ENCODE measurements around the gene NEUROG2.
"Not testable (repeated sequence)": the region's sequence is repeated elsewhere in the genome, so short reads cannot be mapped to it uniquely, and the experiment has no call there.

NEUROG2 gene

DNA sequence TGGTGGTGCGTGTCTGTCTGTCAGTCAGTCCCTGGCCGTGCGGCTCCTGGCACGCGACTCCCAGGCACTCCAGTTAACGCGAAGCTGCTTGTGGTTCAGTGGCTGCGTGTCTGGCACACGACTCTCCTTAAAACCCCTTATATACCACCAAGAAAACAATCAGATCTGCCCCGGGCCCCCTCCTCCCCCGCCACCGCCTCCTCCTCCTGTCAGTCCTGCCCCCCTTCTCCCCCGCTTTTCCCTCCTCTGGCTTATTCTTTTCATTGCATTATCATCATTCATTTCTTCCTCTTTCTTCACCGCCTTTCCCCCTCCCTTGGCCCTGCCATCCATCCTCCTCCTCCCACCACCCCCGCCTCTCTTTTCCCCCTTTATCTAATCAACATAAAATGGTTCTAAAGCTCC, at the start of gene NEUROG2:
NEUROG2 (minus strand) TSS at position 115 of the 405 bp plus-strand sequence. CDS start 705 bp downstream, outside the sequence.
- DNase-seq (ENCODE audit: low read depth in 2 of 3, low spot score in 2 of 3), result no peak

DNA sequence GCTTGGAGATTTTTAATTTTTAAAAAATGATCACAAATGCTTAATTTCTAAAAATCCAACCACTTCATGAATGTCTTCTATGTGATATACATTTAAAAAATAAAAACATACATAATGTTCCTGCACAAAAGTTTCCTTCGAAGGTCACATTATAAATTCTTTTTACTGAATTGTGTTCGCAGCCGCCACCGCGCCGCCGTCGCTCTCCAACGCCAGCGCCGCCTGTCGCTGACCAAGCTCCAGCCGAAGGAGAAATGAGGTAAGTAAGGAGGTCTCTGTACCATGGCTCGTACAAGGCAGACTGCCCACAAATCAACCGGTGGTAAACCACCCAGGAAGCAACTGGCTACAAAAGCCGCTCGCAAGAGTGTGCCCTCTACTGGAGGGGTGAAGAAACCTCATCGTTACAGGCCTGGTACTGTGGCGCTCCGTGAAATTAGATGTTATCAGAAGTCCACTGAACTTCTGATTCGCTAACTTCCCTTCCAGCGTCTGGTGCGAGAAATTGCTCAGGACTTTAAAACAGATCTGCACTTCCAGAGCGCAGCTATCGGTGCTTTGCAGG, 48.8 kb upstream of the NEUROG2 start:
- DNase-seq (ENCODE audit: low read depth in 2 of 3, low spot score in 2 of 3), result no peak

DNA sequence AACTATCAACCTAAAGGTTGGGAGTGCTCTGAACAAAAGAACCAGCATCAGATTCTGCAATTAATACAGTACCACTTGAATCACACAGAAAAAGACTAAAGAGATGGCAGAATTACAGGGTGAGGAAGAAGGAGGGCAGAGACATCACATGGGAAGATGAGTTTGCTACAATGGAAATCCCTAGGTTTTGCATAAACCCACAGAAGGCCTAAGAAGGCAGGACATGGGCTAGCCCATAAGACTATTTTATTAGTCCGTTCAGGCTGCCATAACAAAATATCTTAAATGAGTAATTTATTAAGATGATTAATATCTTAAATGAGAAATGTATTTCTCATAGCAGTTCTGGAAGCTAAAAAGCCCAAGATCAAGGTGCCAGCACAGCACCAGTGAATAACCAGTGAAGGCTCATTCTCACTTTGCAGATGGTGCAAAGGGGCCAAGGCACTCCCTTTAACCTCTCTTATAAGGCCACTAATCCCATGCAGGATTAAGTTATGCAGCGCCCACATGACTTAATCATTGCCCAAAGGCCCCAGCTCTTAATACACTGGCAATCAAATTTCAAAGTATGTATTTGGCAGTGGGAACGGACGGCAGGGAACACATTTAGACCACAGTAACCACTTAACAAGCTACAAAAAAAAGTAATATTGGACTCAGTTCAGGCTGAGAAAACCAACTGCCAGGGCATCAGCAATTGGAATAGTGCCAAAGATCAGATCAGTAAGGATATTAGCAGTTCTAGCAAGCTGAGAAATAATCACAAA, 47.6 kb upstream of the NEUROG2 start:
- no peak for DNase-seq (ENCODE audit: low read depth in 2 of 3, low spot score in 2 of 3)

DNA sequence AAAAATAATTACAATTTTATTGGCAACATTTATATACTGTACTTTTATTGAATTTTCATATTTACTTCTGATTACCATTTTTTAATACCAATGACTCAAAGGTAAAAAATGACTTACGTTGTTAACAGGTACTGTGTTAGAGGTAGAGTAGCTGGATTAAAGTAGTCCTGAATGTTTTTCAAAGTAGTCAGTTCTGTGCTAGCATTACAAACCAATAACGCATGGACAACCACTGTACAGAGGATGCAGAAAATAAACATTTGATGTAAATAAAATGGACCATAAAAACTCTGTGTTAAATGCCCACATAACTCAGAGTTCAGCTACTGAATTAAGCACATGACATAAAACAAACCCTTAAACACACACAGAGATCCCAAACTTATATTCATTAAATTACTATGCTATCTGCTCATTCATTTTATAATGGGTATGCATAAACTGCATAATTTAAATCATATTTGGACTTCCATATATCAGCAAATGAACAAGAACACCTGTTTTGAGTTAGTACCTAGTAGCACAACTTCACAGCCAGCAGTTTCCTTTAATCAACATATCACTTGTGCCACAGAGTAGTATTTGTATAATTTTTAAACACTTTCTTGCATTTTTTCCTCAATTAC, 46.4 kb upstream of the NEUROG2 start:
- DNase-seq (ENCODE audit: low read depth in 2 of 3, low spot score in 2 of 3), result no peak

GRCh38 chr4:112560084-112560483, 44.1 kb upstream of the NEUROG2 start:
- DNase-seq (ENCODE audit: low read depth in 2 of 3, low spot score in 2 of 3), result no peak

DNA sequence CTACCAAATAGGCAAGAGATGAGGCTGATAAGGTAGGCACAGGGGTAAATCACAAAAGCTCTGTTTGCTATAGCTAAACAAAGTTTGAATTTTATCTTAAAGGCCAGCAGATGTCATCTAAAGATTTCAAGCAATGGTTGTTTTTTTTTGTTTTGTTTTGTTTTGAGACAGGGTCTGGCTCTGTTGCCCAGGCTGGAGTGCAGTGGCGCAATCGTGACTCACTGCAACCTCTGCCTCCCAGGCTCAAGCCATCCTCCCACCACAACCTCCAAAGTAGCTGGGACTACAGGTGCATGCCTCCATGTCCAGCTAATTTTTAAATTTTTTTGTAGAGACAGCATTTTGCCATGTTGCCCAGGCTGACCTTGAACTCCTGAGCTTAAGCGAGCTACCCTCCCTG, 43.1 kb upstream of the NEUROG2 start:
- no peak for DNase-seq (ENCODE audit: low read depth in 2 of 3, low spot score in 2 of 3)

DNA sequence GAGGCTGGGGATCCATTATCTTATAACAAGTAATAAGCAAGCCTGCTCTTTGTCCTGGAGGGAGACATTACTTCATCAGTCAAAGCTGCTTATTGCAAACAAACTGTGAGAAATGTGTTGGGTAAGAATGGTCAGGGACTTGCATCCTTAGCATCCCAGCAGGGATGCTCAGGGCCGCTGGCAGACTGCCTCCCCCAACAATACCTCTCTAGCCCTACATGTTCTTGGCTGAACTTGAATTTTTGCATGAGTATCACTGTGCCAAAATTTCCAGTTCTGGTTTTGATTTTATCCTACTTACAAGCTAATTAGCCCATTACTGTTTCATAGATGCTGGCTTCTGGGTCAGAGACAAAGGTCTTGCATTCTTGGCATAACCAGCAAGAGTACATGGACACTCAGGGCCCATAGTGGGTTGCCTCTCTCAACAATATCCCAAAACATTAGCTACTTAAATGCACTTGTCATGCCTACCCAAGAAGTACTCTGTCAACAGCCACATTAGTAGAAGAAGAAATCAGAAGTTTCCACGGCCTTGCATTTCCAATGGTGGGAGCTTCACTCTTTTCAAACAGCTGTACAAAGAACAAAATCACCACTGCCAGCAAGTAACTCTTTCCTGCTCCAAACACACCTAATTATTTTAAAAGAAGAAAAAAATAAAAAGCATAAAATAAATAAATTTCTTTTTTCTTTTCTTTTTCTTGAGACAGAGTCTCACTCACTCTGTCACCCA, 41.9 kb upstream of the NEUROG2 start:
- DNase-seq (ENCODE audit: low read depth in 2 of 3, low spot score in 2 of 3), result no peak

- DNase-seq (ENCODE audit: low read depth in 2 of 3, low spot score in 2 of 3), result not testable (repeated sequence)
Measured at GRCh38 chr4:112554271-112554670, 38.3 kb upstream of the NEUROG2 start.

DNA sequence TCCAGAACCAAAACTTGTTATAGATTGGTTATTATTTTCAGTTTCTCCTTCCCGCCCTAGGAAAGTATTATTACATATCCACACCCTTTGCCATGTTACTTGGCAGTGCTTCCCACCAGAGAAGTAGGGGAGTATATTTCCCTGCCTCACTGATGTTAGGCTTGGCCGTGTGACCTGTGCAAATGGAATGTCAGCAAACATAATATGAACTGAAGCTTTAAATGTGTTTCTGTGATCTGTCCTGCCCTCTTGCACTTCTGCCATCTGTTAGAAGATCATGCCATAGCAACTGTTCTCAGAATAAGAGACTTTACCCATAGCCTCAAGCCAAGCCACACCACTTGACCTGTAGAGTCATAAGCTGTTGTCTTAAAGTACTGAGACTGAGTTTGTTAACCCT, 36.7 kb upstream of the NEUROG2 start:
- DNase-seq (ENCODE audit: low read depth in 2 of 3, low spot score in 2 of 3), result no peak

GRCh38 chr4:112550728-112551127, 34.7 kb upstream of the NEUROG2 start:
- DNase-seq (ENCODE audit: low read depth in 2 of 3, low spot score in 2 of 3), result no peak

GRCh38 chr4:112546476-112546875, 30.5 kb upstream of the NEUROG2 start:
- no peak for DNase-seq (ENCODE audit: low read depth in 2 of 3, low spot score in 2 of 3)

GRCh38 chr4:112545346-112545745, 29.4 kb upstream of the NEUROG2 start:
- DNase-seq (ENCODE audit: low read depth in 2 of 3, low spot score in 2 of 3), result no peak

DNA sequence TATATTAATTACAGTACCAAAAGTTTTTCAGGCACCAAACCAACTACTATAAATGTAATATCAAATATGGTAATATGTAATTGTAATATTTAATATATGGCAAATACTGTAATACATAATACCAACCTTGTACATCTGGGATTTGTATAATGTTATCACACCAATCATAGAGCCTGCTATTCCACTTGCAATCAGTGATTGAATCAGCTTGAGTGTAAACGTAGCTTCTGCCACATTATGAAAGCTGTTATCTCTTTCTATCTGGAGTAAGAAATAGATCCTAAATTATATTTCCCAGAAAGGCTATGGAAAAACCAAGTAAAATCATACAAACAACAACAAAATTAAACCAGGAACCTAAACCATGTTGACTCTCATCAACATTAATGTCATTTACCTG, 24.7 kb upstream of the NEUROG2 start:
- no peak for DNase-seq (ENCODE audit: low read depth in 2 of 3, low spot score in 2 of 3)

- DNase-seq (ENCODE audit: low read depth in 2 of 3, low spot score in 2 of 3), result no peak
Measured at GRCh38 chr4:112536123-112536522, 20.1 kb upstream of the NEUROG2 start.

DNA sequence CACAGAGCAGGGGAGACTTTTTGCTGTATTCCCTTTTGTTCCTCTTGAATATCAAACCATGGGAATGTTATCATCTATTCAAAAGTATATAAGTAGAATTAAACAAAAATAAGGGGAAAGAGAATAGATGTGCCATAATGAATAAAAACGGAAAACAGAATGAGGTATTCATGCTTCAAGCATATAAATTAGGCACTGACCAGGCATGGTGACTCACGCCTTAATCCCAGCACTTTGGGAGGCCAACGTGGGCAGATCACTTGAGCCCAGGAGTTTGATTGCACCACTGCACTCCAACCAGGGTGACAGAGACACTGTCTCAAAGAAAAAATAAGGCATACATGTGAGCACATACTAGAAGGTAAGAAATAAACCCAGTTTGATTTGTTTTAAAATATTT, 16.3 kb upstream of the NEUROG2 start:
- DNase-seq (ENCODE audit: low read depth in 2 of 3, low spot score in 2 of 3), result no peak

DNA sequence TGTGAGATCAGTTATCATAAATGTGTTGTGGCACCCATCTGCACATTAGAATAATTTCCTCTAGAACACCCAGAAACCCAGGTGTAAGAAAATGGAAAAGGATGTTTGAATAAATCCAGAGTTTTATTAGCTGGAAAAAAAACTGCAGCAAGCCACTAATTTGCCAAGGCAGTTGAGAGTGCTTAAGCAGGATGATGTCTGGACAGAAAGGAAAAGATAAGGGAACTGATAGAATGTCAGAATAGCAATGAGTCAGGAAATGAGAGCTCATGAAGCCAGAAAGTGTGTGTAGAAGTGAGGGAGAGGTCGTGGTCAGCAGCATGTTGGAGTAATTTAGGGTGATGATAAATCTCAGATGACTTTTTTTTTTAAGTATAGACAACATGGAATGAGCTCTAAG, 15.2 kb upstream of the NEUROG2 start:
- DNase-seq (ENCODE audit: low read depth in 2 of 3, low spot score in 2 of 3), result no peak

DNA sequence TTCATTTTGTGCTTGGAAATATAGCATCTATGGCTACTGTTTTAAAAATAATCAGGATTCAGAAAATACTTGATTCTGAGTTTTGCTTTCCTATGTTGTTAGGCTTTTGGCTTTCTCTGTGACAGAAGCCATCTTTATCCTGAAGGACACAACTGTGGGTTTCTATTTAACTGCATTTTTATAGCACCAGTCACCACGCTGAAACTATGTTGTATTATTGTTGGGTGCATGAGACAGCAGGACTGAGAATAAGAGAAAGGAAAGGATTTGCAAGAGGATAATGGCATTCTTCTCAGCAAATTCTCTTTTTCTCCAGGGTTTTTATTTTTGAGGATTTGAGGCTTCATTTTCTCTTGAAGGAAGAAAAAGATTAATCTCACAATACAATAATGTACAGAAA, 10.1 kb upstream of the NEUROG2 start:
- no peak for DNase-seq (ENCODE audit: low read depth in 2 of 3, low spot score in 2 of 3)

- peak; percentile 47 to 70 (median 52) for DNase-seq (ENCODE audit: low read depth in 2 of 3, low spot score in 2 of 3)
Measured at GRCh38 chr4:112523764-112524505, 8.0 kb upstream of the NEUROG2 start.

DNA sequence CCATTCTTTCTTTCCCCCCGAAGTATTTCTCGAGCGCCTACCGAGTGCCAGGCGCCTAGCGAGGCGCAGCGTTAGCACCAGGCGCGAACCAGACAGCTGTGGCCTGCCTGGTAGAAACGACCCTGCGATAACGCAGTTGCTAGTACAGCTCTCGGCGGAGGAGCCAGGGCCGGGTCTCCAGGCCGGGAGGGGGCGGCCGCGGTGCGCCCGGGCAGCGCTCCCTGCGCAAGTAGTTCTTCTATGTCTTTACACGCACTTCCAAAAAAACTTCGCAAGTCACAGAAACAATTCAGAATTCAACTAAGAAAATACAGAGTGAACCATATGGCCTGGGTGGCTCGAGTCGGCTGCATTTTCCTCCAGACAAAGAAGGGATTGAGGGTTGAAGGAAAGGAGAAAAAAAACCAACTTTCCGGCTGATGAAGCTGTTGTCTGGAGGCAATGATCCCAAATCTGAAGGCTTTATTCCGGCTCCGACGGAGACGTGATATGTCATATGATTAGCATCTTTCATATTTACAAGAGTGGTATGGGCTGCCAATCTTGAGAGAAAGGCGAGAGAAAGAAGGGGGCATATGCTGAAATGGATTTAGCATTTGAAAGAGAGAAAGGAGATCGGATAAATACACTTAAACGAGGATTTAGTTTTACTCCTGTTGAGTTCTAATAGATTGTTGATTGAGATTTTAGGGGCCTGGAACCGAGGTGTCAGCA, 7.2 kb upstream of the NEUROG2 start:
- peak in 1 of 3 experiments; percentile 7 for DNase-seq (ENCODE audit: low read depth in 2 of 3, low spot score in 2 of 3)

- not testable (repeated sequence) for DNase-seq (ENCODE audit: low read depth in 2 of 3, low spot score in 2 of 3)
Measured at GRCh38 chr4:112522431-112522830, 6.5 kb upstream of the NEUROG2 start.

Measured in activated CD8-positive, alpha-beta memory T cell treated with anti-CD3 and anti-CD28 coated beads for 48 hours (primary cell).